ENCODE measurements around the gene KIAA0040.
"Not testable (repeated sequence)": the region's sequence is repeated elsewhere in the genome, so short reads cannot be mapped to it uniquely, and the experiment has no call there.

Gene KIAA0040

GRCh38 chr1:175133673-175134435, 58.7 kb downstream of the KIAA0040 start:
- DNase-seq: no peak

DNA sequence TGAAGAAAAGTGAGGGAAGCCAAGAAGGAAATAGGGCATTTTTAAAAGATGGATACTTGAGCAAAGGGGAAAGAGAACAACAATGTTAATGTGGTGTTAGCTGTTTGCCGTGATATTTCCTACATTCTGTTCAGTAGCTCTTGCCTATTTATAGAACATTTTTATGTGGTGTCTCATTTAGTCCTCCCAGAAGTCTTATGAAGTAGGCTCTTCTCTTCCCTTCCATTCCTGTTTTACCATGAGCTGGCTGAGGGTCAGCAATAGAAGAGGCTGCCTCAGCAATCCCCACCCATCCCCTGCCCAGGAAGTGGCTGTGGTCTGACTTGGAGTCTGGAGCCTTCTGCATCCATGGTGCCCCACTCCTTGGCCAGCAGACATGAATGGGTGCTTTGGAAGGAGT, 60.1 kb downstream of the KIAA0040 start:
- no peak for DNase-seq

- no peak for DNase-seq
These were observed 61.5 kb downstream of the KIAA0040 start for GRCh38 chr1:175131095-175131494.

DNA sequence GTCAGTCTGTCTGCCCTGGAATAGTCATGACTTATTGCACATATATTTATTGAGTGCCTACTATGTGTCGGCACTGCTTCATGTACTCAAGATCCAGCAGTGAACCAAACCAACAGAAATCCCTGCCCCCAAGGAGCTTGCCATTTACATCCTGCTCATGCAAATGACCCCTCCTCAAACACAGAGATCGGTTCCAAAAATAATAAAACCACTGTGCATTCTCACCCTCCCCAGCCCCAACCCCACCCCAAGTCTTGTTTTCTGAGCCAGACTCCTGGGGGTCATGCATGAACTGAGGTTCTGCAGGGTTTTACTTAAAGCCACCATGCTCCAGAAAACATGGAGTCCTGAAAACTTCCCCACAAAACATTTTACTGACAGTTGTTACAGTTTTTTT, 61.9 kb downstream of the KIAA0040 start:
- DNase-seq: no peak

- no peak for DNase-seq
These were observed 62.5 kb downstream of the KIAA0040 start for GRCh38 chr1:175129997-175130648.

GRCh38 chr1:175129644-175129996, 63.0 kb downstream of the KIAA0040 start:
- no peak for DNase-seq

DNA sequence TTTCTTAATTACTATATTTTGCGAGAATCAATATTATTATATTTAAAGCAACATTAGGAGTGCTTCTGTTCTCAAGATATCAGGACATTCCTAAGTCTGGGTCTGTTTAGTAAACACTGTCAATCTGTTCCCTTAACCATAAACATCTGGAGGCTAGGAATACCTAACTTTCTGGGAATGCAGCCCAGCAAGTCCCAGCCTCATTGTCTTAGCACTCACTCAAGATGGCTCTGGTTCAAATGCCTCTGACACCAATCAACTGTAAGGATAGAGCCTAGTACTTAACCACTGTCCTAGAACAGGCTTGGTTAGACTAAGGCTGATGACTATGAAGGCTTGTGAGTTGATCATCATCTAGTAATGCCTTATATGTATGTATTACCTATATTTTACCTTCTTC, 63.4 kb downstream of the KIAA0040 start:
- DNase-seq: no peak

- DNase-seq: no peak
These were observed 64.1 kb downstream of the KIAA0040 start for GRCh38 chr1:175128523-175128922.

DNA sequence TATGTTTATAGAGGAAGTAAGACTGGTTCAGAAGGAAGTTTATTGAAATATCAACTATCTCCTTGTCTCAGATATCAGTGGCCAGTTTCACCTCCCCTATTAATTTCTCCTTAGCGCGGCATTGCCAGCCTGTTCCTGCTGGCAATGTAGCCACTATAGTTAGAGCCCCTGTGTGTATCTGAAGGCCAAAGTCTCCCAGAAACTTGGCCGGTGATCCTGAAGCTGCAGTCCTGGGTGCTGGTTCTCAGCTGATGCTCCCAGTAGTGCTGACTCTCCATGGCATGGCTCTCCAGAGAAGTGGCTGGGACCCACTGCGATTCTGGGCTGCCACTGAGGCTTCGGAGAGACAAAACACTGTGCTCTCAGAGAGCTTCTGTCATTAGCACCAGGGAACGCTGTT, 65.0 kb downstream of the KIAA0040 start:
- DNase-seq: no peak

- DNase-seq: no peak
These were observed 66.2 kb downstream of the KIAA0040 start for GRCh38 chr1:175126347-175126746.

- DNase-seq: no peak
These were observed 67.7 kb downstream of the KIAA0040 start for GRCh38 chr1:175124861-175125260.

DNA sequence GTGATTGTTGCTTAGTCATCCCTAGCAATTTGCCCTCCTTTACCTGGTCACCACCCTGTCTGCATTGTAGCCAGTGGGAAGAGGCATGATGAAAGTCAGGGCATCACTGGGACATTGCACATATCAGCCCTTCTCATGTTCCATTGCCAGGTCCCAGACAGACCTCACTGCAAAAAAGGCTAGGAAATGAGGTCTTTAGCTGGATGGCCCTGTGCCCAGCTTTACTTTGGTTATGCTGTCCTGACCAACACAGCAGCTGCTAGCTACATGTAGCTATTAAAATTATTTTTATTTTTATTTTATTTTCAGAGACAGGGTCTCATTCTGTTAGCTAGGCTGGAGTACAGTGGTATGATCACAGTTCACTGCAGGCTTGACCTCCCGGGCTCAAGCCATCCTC, 72.1 kb downstream of the KIAA0040 start:
- no peak for DNase-seq

GRCh38 chr1:175118375-175119367, 73.9 kb downstream of the KIAA0040 start:
- no peak for DNase-seq

DNA sequence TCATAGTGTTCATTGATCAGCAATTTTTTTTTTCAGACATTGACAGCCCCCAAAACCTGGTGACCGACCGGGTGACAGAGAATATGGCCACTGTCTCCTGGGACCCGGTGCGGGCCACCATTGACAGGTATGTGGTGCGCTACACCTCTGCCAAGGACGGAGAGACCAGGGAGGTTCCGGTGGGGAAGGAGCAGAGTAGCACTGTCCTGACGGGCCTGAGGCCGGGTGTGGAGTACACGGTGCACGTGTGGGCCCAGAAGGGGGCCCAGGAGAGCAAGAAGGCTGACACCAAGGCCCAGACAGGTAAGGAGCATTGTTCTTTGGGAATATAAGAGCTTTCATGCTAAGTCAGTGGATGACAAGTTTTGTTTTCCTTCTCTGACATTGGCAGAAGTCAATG, 75.7 kb downstream of the KIAA0040 start:
- DNase-seq: no peak

DNA sequence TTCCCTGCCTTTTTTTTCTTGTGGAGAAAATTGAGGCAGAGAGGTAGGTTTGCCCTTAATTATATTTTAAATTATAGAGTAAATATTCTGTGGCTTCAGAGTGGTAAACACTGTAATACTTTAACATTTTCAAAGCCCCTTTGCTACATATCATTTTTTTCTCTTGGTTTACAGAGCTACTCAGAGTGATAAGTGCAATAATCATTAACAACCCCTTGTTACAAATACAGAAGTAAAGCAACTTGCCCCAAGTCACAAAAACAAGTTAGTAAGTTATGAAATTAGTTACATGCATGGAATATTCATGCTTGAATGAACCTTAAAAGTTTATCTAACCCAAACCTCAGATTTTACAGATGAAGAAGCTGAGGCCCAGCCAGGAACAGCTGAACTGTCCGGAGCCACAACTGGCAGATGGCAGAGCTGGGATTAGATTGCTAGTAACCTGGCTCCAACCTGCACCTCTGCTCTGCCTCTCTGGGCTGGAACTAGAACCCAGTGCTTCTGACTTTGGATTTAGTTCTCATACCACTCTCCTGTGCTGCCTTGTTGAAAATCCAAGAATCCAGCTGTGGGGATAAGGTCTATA, 76.3 kb downstream of the KIAA0040 start:
- no peak for DNase-seq

DNA sequence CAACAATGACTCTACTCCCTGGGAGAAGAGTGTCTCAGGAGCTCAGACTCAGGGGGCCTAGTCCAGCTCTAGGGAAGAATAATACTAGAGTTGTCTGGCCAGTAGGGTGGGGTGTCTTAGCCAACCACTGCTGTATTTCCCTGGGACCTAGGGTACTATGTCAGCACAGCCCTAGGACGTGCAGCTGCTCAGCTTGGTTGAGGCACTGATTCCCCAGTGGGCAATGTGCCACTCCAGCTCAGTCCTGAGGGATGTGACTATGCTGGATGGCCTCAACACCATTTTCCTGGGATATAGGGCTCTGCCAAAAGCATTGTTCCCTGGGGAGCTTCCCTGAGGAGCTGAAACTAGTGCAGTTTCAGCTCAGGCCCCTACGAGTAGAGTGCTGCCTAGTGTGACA, 77.6 kb downstream of the KIAA0040 start:
- DNase-seq: no peak

- DNase-seq: not testable (repeated sequence)
These were observed 84.2 kb downstream of the KIAA0040 start for GRCh38 chr1:175108331-175108820.

Data from stimulated activated naive CD4-positive, alpha-beta T cell (primary cell).